Measurements from ENCODE around the gene REV1. TPM values are rescaled to one million over a fixed set of nuclear protein-coding genes. Genes with fewer than 3 reads are reported as not detected.

Gene REV1
- total RNA-seq, 1 experiment from 2014 or later: 39.6 TPM

DNA sequence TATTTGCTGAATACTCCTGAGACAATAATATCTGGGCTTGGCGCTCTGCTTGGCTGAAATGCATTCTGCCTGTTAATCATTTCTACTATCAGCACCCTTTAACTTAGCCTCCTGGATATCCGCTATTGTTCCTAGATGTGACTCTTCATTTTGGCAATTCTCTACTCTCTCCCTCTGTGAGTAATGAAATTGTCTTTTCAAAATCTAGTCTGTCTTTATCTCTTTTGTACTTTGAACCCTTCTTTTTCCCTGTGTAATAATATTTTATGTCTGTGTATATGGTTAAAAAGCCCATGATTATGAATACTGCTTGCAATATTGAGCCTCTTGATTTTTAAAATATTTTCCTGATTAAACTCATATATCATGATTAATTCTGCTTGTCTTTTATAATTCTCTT lies 6.2 kb upstream of the REV1 start:
- no peak for DNase-seq
- Mint-ChIP-seq H3K4me1 (ENCODE audit: low read depth, unreplicated experiment) (peaks cover 9% of the 10 kb centered on the region), H3K27me3 (ENCODE audit: insufficient read depth, unreplicated experiment) (peaks cover 11% of the 10 kb centered on the region), H3K27ac (ENCODE audit: unreplicated experiment) (no peak overlapping the region), H3K36me3 (ENCODE audit: insufficient read depth, unreplicated experiment) (no peaks in the 10 kb centered on the region), H3K4me3 (ENCODE audit: unreplicated experiment) (no peak overlapping the region), H3K9me3 (ENCODE audit: unreplicated experiment) (no peaks in the 10 kb centered on the region)
- H3K36me3 ChIP-seq (ENCODE audit: control insufficient read depth, insufficient read depth, low read length): no peaks in the 10 kb centered on the region
- no peaks in the 10 kb centered on the region for H3K27me3 ChIP-seq (replicated peaks; ENCODE audit: control insufficient read depth, insufficient read depth, low read length)
- TF ChIP-seq, protein P1, sequence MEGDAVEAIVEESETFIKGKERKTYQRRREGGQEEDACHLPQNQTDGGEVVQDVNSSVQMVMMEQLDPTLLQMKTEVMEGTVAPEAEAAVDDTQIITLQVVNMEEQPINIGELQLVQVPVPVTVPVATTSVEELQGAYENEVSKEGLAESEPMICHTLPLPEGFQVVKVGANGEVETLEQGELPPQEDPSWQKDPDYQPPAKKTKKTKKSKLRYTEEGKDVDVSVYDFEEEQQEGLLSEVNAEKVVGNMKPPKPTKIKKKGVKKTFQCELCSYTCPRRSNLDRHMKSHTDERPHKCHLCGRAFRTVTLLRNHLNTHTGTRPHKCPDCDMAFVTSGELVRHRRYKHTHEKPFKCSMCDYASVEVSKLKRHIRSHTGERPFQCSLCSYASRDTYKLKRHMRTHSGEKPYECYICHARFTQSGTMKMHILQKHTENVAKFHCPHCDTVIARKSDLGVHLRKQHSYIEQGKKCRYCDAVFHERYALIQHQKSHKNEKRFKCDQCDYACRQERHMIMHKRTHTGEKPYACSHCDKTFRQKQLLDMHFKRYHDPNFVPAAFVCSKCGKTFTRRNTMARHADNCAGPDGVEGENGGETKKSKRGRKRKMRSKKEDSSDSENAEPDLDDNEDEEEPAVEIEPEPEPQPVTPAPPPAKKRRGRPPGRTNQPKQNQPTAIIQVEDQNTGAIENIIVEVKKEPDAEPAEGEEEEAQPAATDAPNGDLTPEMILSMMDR (IDR thresholded peaks at IDR 0.05; ENCODE audit: insufficient read depth in 1 of 2, low read depth in 1 of 2, low read length in 1 of 2, severe bottlenecking in 1 of 2, unreplicated experiment in 1 of 2): no peak
- intact Hi-C loops (cut with micrococcal nuclease; ENCODE audit: unreplicated experiment): no loop called here
- ChIA-PET POLR2A (no interaction called here), CTCF (no interaction called here)
- no peaks in the 10 kb centered on the region for H3K9me3 ChIP-seq
- no TSS peak for BruUV-seq (replicated peaks)
- no peak overlapping the region for H3K4me3 ChIP-seq (ENCODE audit: low read depth, low read length)
- H3K4me1 ChIP-seq: peaks cover 5% of the 10 kb centered on the region; the same call in 1 of the 2 replicates

DNA sequence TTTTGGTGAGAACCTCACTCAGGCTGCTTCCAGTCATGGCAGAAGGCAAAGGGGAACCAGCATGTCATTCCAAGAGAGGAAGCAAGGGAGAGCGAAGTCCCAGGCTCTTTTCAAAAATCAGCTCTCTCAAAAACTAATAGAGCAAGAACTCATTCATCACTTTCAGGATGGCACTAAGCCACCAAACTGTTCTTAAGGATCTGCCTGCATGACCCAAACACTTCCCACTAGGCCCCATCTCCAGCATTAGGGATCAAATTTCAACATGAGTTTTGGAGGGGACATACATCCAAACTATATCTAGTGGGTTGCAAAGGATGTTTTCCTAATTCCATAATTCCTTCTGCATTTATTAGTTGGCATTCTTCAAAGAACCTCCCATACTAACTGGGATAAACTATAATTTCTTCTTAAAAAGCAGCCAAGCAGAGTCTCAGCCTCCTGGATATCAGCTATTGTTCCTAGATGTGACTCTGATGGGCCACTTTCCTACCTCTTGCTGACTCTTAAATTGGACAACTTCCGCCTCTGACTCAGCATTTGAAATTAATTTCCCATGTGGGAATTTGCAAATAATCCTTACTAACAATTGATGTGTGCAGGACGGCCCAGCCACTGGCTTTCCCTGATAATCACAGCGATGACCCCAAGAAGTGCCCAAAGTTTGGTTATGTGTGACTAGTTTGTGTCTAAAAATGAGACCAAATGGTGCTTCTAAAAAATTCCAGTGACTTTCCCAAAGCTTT lies 5.5 kb upstream of the REV1 start:
- H3K4me3 ChIP-seq (ENCODE audit: low read depth, low read length): no peak overlapping the region
- no TSS peak for BruUV-seq (replicated peaks)
- ChIA-PET CTCF (no interaction called here), POLR2A (no interaction called here)
- Mint-ChIP-seq H3K27ac (ENCODE audit: unreplicated experiment) (no peak overlapping the region), H3K4me1 (ENCODE audit: low read depth, unreplicated experiment) (peaks cover 9% of the 10 kb centered on the region), H3K36me3 (ENCODE audit: insufficient read depth, unreplicated experiment) (peaks cover 2% of the 10 kb centered on the region), H3K9me3 (ENCODE audit: unreplicated experiment) (no peaks in the 10 kb centered on the region), H3K27me3 (ENCODE audit: insufficient read depth, unreplicated experiment) (peaks cover 7% of the 10 kb centered on the region), H3K4me3 (ENCODE audit: unreplicated experiment) (no peak overlapping the region)
- no peak for DNase-seq
- TF ChIP-seq, protein P1 (IDR thresholded peaks at IDR 0.05; ENCODE audit: insufficient read depth in 1 of 2, low read depth in 1 of 2, low read length in 1 of 2, severe bottlenecking in 1 of 2, unreplicated experiment in 1 of 2): no peak
- no peaks in the 10 kb centered on the region for H3K9me3 ChIP-seq
- no peaks in the 10 kb centered on the region for H3K36me3 ChIP-seq (ENCODE audit: control insufficient read depth, insufficient read depth, low read length)
- intact Hi-C loops (cut with micrococcal nuclease; ENCODE audit: unreplicated experiment): no loop called here
- peaks cover 5% of the 10 kb centered on the region; the same call in 1 of the 2 replicates for H3K4me1 ChIP-seq
- no peaks in the 10 kb centered on the region for H3K27me3 ChIP-seq (replicated peaks; ENCODE audit: control insufficient read depth, insufficient read depth, low read length)

- POLR2A ChIA-PET: no interaction called here
- DNase-seq: no peak
- Histone ChIP-seq H3K4me3 (ENCODE audit: low read depth, low read length) (no peak overlapping the region), H3K9me3 (no peaks in the 10 kb centered on the region), H3K4me1 (peaks cover 8% of the 10 kb centered on the region; the same call in 1 of the 2 replicates), H3K27me3 (replicated peaks; ENCODE audit: control insufficient read depth, insufficient read depth, low read length) (no peaks in the 10 kb centered on the region), H3K36me3 (ENCODE audit: control insufficient read depth, insufficient read depth, low read length) (no peaks in the 10 kb centered on the region)
- Mint-ChIP-seq H3K27me3 (ENCODE audit: insufficient read depth, unreplicated experiment) (no peaks in the 10 kb centered on the region), H3K9me3 (ENCODE audit: unreplicated experiment) (no peaks in the 10 kb centered on the region), H3K27ac (ENCODE audit: unreplicated experiment) (no peak overlapping the region), H3K4me3 (ENCODE audit: unreplicated experiment) (no peak overlapping the region), H3K4me1 (ENCODE audit: low read depth, unreplicated experiment) (peaks cover 9% of the 10 kb centered on the region), H3K36me3 (ENCODE audit: insufficient read depth, unreplicated experiment) (peaks cover 15% of the 10 kb centered on the region)
- intact Hi-C loops (cut with micrococcal nuclease; ENCODE audit: unreplicated experiment): no loop called here
- BruUV-seq (replicated peaks): no TSS peak
- TF ChIP-seq, protein P1 (IDR thresholded peaks at IDR 0.05; ENCODE audit: insufficient read depth in 1 of 2, low read depth in 1 of 2, low read length in 1 of 2, severe bottlenecking in 1 of 2, unreplicated experiment in 1 of 2): no peak
- CTCF ChIA-PET: no interaction called here
These were observed 2.9 kb upstream of the REV1 start for GRCh38 chr2:99492721-99493120.

Measured in Caco-2 (cell line).